HepG2 (cell line): ENCODE data around the gene OR10P1. TPM values are rescaled to one million over a fixed set of nuclear protein-coding genes. Genes with fewer than 3 reads are reported as not detected.

Source experiments
- ATAC-seq: fragments of 200-7000 bp; cut with Tn5 transposase; 3 replicates; pipeline ENCODE4 v1.9.1; 2020; ENCODE audit warnings: mild to moderate bottlenecking, moderate library complexity
- BruUV-seq: library from RNA; stranded (reverse); fragments of 400-500 nt; replicated peaks from 2 replicates; lab custom pipeline; 2021; lab: Mats Ljungman, UMichigan
- CTCF ChIA-PET: fragments of 300-600 bp; formaldehyde crosslinking; extraction: SDS; loops from one replicate; lab custom pipeline; 2021; ENCODE audit warnings: low total read pairs, inconsistent platforms, low intra/inter-chr PET ratio; lab: Yijun Ruan, JAX
- POLR2A ChIA-PET: fragments of 350-600 bp; sonication (Branson Sonifier 250); formaldehyde crosslinking; loops from one replicate; lab custom pipeline; 2020; ENCODE audit warnings: antibody characterized with exemption, inconsistent platforms; lab: Yijun Ruan, JAX
- DNase-seq: peaks from one replicate; pipeline ENCODE4 v3.0.0-alpha.2; 2015; ENCODE audit warnings: low spot score
- FAIRE-seq: peaks from 3 replicates; lab custom pipeline; 2011; peaks lifted over from hg19 to GRCh38; lab: Jason Lieb, UNC
- H2AFZ ChIP-seq: one replicate; pipeline ENCODE4 v1.6.1; 2011; ENCODE audit warnings: low read length, inconsistent platforms
- H3K27ac ChIP-seq: fragments of 300-600 bp; 3 replicates; pipeline ENCODE4 v1.8.0; 2011; ENCODE audit warnings: mixed run types, mild to moderate bottlenecking, mixed read lengths, low read length, inconsistent platforms; ENCODE audit not compliant: insufficient read depth; ENCODE audit errors: extremely low read length
- H3K27me3 ChIP-seq, 2 experiments: fragments of 200-600 bp in 1 of 2; 2 replicates in 1 of 2; 3 replicates in 1 of 2; pipeline versions ENCODE4 v1.6.0 to v1.8.0; 2011; ENCODE audit warnings: low read length in 2 of 2, mild to moderate bottlenecking in 2 of 2, moderate library complexity in 2 of 2, inconsistent platforms in 1 of 2; ENCODE audit not compliant: insufficient read depth in 2 of 2, control insufficient read depth in 1 of 2
- H3K36me3 ChIP-seq, 2 experiments: fragments of 200-600 bp in 1 of 2; replicated peaks in 1 of 2; 2 replicates in 1 of 2; 3 replicates in 1 of 2; pipeline versions ENCODE4 v1.5.1 to v1.8.0; 2011; ENCODE audit warnings: low read length in 2 of 2, inconsistent platforms in 1 of 2; ENCODE audit not compliant: insufficient read depth in 2 of 2, control insufficient read depth in 1 of 2
- H3K4me1 ChIP-seq: 2 replicates; pipeline ENCODE4 v1.5.1; 2012; ENCODE audit warnings: low read length, inconsistent platforms; ENCODE audit not compliant: insufficient read depth
- H3K4me2 ChIP-seq: 2 replicates; pipeline ENCODE4 v1.6.0; 2011; ENCODE audit warnings: low read depth, low read length, inconsistent platforms
- H3K4me3 ChIP-seq, 3 experiments: fragments of 200-600 bp in 1 of 3; sonication (generic), shearing (Covaris generic) in 1 of 3; replicated peaks in 1 of 3; 2 replicates each; pipeline ENCODE4 v1.5.1; 2011 to 2016; ENCODE audit warnings: low read length in 3 of 3, inconsistent platforms in 2 of 3, low read depth in 2 of 3, mild to moderate bottlenecking in 2 of 3, control low read depth in 1 of 3, mixed read lengths in 1 of 3; ENCODE audit not compliant: insufficient read depth in 1 of 3
- H3K79me2 ChIP-seq: one replicate; pipeline ENCODE4 v1.6.1; 2011; ENCODE audit warnings: low read length, inconsistent platforms; ENCODE audit not compliant: insufficient read depth
- H3K9ac ChIP-seq: 2 replicates; pipeline ENCODE4 v1.6.0; 2011; ENCODE audit warnings: mild to moderate bottlenecking, low read depth, low read length, inconsistent platforms; ENCODE audit not compliant: insufficient read depth
- H3K9me3 ChIP-seq: 2 replicates; pipeline ENCODE4 v1.5.1; 2012; ENCODE audit warnings: mild to moderate bottlenecking, low read length
- H4K20me1 ChIP-seq: 2 replicates; pipeline ENCODE4 v1.6.0; 2011; ENCODE audit warnings: inconsistent platforms, mild to moderate bottlenecking, low read length, moderate library complexity; ENCODE audit not compliant: insufficient read depth
- CAMTA2 ChIP-seq: sonication (generic); formaldehyde crosslinking; IDR thresholded peaks from 2 replicates; pipeline ENCODE4 v1.4.0; 2020; ENCODE audit warnings: mild to moderate bottlenecking, missing genetic modification reagents, borderline replicate concordance
- IRF9 ChIP-seq: sonication (generic); formaldehyde crosslinking; IDR thresholded peaks from 2 replicates; pipeline ENCODE4 v1.8.0; 2022; ENCODE audit warnings: missing genetic modification reagents, mild to moderate bottlenecking, borderline replicate concordance
- KLF9 ChIP-seq: IDR thresholded peaks from 2 replicates; pipeline ENCODE4 v1.6.1; 2016; ENCODE audit warnings: low read depth
- PAX8 ChIP-seq: sonication (generic); formaldehyde crosslinking; IDR thresholded peaks from 2 replicates; pipeline ENCODE4 v1.8.0; 2022; ENCODE audit warnings: mild to moderate bottlenecking, missing genetic modification reagents, borderline replicate concordance
- REXO4 ChIP-seq: sonication (generic); formaldehyde crosslinking; IDR thresholded peaks from 2 replicates; pipeline ENCODE4 v1.8.0; 2022; ENCODE audit warnings: missing genetic modification reagents, mild to moderate bottlenecking, borderline replicate concordance
- RXRB ChIP-seq: IDR thresholded peaks from 2 replicates; pipeline ENCODE4 v1.6.1; 2016; ENCODE audit warnings: borderline replicate concordance, missing genetic modification reagents, missing compliant biosample characterization
- STAT5B ChIP-seq: sonication (generic); formaldehyde crosslinking; IDR thresholded peaks from 2 replicates; pipeline ENCODE4 v1.4.0; 2020; ENCODE audit warnings: missing genetic modification reagents
- WIZ ChIP-seq: sonication (generic); formaldehyde crosslinking; IDR thresholded peaks from 2 replicates; pipeline ENCODE4 v1.5.1; 2020; ENCODE audit warnings: mild to moderate bottlenecking, missing genetic modification reagents
- ZNF253 ChIP-seq: sonication (generic); formaldehyde crosslinking; IDR thresholded peaks from 2 replicates; pipeline ENCODE4 v1.8.0; 2022; ENCODE audit warnings: mild to moderate bottlenecking, missing genetic modification reagents, borderline replicate concordance
- ZNF562 ChIP-seq: sonication (generic); formaldehyde crosslinking; IDR thresholded peaks from 2 replicates; pipeline ENCODE4 v1.8.0; 2022; ENCODE audit warnings: missing genetic modification reagents, borderline replicate concordance
- WGBS: methylation state at CpG from one replicate; pipeline ENCODE4 v1.1.6; 2017; ENCODE audit warnings: low lambda C conversion rate; 5-methylcytosine and 5-hydroxymethylcytosine counted together
- in situ Hi-C: cut with HindIII; loops from 2 replicates; pipeline ENCODE4 v1.10.0; 2017; ENCODE audit warnings: low pct_unique_long_range_greater_than_20kb; ENCODE audit not compliant: extremely low pct_ligation_motif_present
- intact Hi-C: fragments of 100-400 bp; cut with micrococcal nuclease; formaldehyde crosslinking; loops from one replicate; pipeline ENCODE4 v1.10.0; 2022; ENCODE audit not compliant: unreplicated experiment
- polyA plus RNA-seq, 8 experiments: library from polyadenylated mRNA; depleted of rRNA in 3 of 8; stranded (reverse) in 7 of 8; unstranded in 1 of 8; fragments of >200 nt; fragmentation: Illumina TruSeq in 4 of 8; extraction: Trizol in 4 of 8; gene quantifications; 2 replicates each; pipeline versions ENCODE4 v1.2.1 to v1.2.3, GENCODE V29; 2011 to 2016; ENCODE audit warnings: low read depth in 4 of 8, missing spikeins in 1 of 8, mixed read lengths in 1 of 8; ENCODE audit not compliant: insufficient read depth in 1 of 8
- total RNA-seq, 5 experiments: library from RNA; depleted of rRNA; stranded (reverse); fragments of >200 nt; fragmentation: Illumina TruSeq; extraction: Trizol; gene quantifications; 2 replicates each; pipeline ENCODE4 v1.2.3, GENCODE V29; 2016; ENCODE audit warnings: low read depth in 1 of 5

Gene OR10P1
- total and polyA plus RNA-seq, 2 of the 13 experiments (the other 11 are each of a cell fraction or from before 2014, with no cell fraction given) = not detected

- TF ChIP-seq ZNF562 (no peak), IRF9 (CRISPR knock-in tag) (no peak), PAX8 (no peak), REXO4 (CRISPR knock-in tag) (no peak), RXRB (CRISPR knock-in tag) (no peak), WIZ (no peak), CAMTA2 (CRISPR knock-in tag) (no peak), KLF9 (CRISPR knock-in tag) (no peak), STAT5B (CRISPR knock-in tag) (no peak), ZNF253 (CRISPR knock-in tag) (no peak)
- Histone ChIP-seq H3K4me1 (peaks cover 22% of the 10 kb centered on the region), H3K27ac (no peak overlapping the region), H3K4me3 (no peak overlapping the region), H3K36me3 (peaks cover 0 to 3% of the 10 kb centered on the region in 2 experiments; a peak in 1 of 5 replicates), H3K9me3 (no peaks in the 10 kb centered on the region), H3K79me2 (peaks cover 7% of the 10 kb centered on the region), H3K27me3 (no peaks in the 10 kb centered on the region; a peak in 2 of 5 replicates), H3K4me2 (no peak overlapping the region), H3K9ac (no peak overlapping the region), H2AFZ (no peak overlapping the region), H4K20me1 (no peaks in the 10 kb centered on the region)
- intact Hi-C loops (loop anchor here (2.0 kb wide), 2 partner anchors 41 to 49 kb away; partner anchors contain the start of genes CD63 and RDH5), in situ Hi-C loops (no loop called here)
- DNase-seq (no peak), ATAC-seq (no peak), FAIRE-seq (no peak)
- BruUV-seq = no TSS peak
- ChIA-PET POLR2A (no interaction called here), CTCF (interaction anchor here (2.2 kb wide), 1 partner anchor 41 kb away, joined by 13 read pairs; the partner anchor contains the start of gene RDH5)
- 68% methylated on average over 5 of the region's 5 CpGs for WGBS
These were observed 43.0 kb downstream of the OR10P1 start for GRCh38 chr12:55679691-55680090.
